PFSK-1 (cell line): ENCODE measurements around the gene RBM26.

ENCODE experiments used
- POLR2AphosphoS5 ChIP-seq: IDR thresholded peaks from 2 replicates; pipeline ENCODE4 v1.6.1; 2012; ENCODE audit warnings: low read depth, mild to moderate bottlenecking, control low read depth, low read length, moderate library complexity
- SIN3A ChIP-seq: IDR thresholded peaks from 2 replicates; pipeline ENCODE4 v1.6.1; 2012; ENCODE audit warnings: mild to moderate bottlenecking, low read length, moderate library complexity, borderline replicate concordance; ENCODE audit not compliant: insufficient read depth
- TAF1 ChIP-seq: IDR thresholded peaks from 2 replicates; pipeline ENCODE4 v1.6.1; 2012; ENCODE audit warnings: low read length, control low read depth, borderline replicate concordance; ENCODE audit not compliant: insufficient read depth
- TF ChIP-seq, protein P1 (sequence below), 2 experiments: IDR thresholded peaks; 2 replicates each; pipeline versions ENCODE4 v1.6.1 to v1.8.0; 2011 to 2012; ENCODE audit warnings: low read depth in 2 of 2, low read length in 2 of 2, control low read depth in 1 of 2, inconsistent platforms in 1 of 2, mild to moderate bottlenecking in 1 of 2, moderate library complexity in 1 of 2; ENCODE audit not compliant: insufficient read depth in 1 of 2

DNA sequence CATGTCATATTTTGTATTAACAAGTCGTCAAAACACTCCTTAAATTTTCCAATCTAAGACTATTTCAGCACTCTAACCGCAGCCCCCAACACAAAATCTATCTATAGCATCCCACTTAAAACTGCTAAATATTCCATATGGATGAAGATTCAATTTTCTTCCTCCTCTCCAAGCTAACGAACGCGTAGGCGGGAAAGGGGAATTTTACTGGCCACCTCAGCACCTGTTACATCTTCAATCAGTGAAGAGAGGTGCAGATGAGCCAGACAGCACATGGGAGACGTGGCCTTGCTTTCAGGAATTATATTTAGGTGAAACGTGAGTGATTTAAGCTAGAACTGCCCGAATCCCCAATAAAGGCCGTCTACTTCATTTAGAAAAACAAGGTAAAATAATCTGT is 1.1 kb downstream of the RBM26 start:
- no peak for TF ChIP-seq POLR2AphosphoS5
- no peak for TF ChIP-seq SIN3A
- no peak for TF ChIP-seq TAF1
- TF ChIP-seq, protein P1, sequence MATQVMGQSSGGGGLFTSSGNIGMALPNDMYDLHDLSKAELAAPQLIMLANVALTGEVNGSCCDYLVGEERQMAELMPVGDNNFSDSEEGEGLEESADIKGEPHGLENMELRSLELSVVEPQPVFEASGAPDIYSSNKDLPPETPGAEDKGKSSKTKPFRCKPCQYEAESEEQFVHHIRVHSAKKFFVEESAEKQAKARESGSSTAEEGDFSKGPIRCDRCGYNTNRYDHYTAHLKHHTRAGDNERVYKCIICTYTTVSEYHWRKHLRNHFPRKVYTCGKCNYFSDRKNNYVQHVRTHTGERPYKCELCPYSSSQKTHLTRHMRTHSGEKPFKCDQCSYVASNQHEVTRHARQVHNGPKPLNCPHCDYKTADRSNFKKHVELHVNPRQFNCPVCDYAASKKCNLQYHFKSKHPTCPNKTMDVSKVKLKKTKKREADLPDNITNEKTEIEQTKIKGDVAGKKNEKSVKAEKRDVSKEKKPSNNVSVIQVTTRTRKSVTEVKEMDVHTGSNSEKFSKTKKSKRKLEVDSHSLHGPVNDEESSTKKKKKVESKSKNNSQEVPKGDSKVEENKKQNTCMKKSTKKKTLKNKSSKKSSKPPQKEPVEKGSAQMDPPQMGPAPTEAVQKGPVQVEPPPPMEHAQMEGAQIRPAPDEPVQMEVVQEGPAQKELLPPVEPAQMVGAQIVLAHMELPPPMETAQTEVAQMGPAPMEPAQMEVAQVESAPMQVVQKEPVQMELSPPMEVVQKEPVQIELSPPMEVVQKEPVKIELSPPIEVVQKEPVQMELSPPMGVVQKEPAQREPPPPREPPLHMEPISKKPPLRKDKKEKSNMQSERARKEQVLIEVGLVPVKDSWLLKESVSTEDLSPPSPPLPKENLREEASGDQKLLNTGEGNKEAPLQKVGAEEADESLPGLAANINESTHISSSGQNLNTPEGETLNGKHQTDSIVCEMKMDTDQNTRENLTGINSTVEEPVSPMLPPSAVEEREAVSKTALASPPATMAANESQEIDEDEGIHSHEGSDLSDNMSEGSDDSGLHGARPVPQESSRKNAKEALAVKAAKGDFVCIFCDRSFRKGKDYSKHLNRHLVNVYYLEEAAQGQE (IDR thresholded peaks at IDR 0.05; ENCODE audit: insufficient read depth in 1 of 2, low read depth in 2 of 2, low read length in 2 of 2): no peak
